SK-N-SH (cell line): Measurements from ENCODE around the gene PHKB. TPM values are rescaled to one million over a fixed set of nuclear protein-coding genes. Genes with fewer than 3 reads are reported as not detected.
"Not testable (repeated sequence)": the region's sequence is repeated elsewhere in the genome, so short reads cannot be mapped to it uniquely, and the experiment has no call there.

ENCODE experiments used
- CTCF ChIA-PET: fragments of 300-600, 350-600 bp; formaldehyde crosslinking; extraction: SDS; loops from one replicate; lab custom pipeline; 2021; lab: Yijun Ruan, JAX
- POLR2A ChIA-PET: fragments of 350-600 bp; sonication (Branson Sonifier 250); formaldehyde crosslinking; extraction: SDS; loops from one replicate; lab custom pipeline; 2020; ENCODE audit warnings: antibody characterized with exemption, inconsistent platforms; lab: Yijun Ruan, JAX
- DNase-seq: peaks from one replicate; pipeline ENCODE4 v3.0.0; 2012
- H2AFZ ChIP-seq: fragments of 200-600 bp; sonication (generic); 2 replicates; pipeline ENCODE4 v1.8.1; 2016; ENCODE audit warnings: antibody characterized with exemption, mild to moderate bottlenecking, low read depth
- H3F3A ChIP-seq: fragments of 200-600 bp; sonication (generic); replicated peaks from 2 replicates; pipeline ENCODE3; 2016; ENCODE audit warnings: antibody characterized with exemption, mild to moderate bottlenecking; ENCODE audit not compliant: insufficient read depth
- H3K27ac ChIP-seq, 2 experiments: fragments of 200-500 bp in 1 of 2; fragments of 200-600 bp in 1 of 2; sonication (Bioruptor generic) in 1 of 2; sonication (generic), shearing (Covaris generic) in 1 of 2; 2 replicates each; pipeline versions ENCODE4 v1.5.1 to v1.6.1; 2014 to 2016; ENCODE audit warnings: low read depth in 2 of 2, inconsistent platforms in 1 of 2, low read length in 1 of 2, mild to moderate bottlenecking in 1 of 2, mixed read lengths in 1 of 2
- H3K27me3 ChIP-seq: fragments of 200-600 bp; sonication (generic), shearing (Covaris generic); 2 replicates; pipeline ENCODE4 v1.6.1; 2016; ENCODE audit warnings: mixed run types; ENCODE audit not compliant: insufficient read depth
- H3K36me3 ChIP-seq, 2 experiments: fragments of 200-500 bp in 1 of 2; fragments of 200-600 bp in 1 of 2; sonication (Bioruptor generic) in 1 of 2; sonication (generic) in 1 of 2; replicated peaks in 1 of 2; 2 replicates each; pipeline versions ENCODE3 to v1.5.1; 2014 to 2016; ENCODE audit warnings: low read length in 1 of 2, mild to moderate bottlenecking in 1 of 2; ENCODE audit not compliant: insufficient read depth in 2 of 2, control insufficient read depth in 1 of 2
- H3K4me1 ChIP-seq, 2 experiments: fragments of 200-500 bp in 1 of 2; fragments of 200-600 bp in 1 of 2; sonication (Bioruptor generic) in 1 of 2; sonication (generic), shearing (Covaris generic) in 1 of 2; 2 replicates each; pipeline versions ENCODE4 v1.5.1 to v1.6.1; 2014 to 2016; ENCODE audit warnings: low read depth in 1 of 2, low read length in 1 of 2, mixed run types in 1 of 2; ENCODE audit not compliant: insufficient read depth in 2 of 2, control insufficient read depth in 1 of 2
- H3K4me2 ChIP-seq: fragments of 200-600 bp; sonication (generic), shearing (Covaris generic); 2 replicates; pipeline ENCODE4 v1.6.1; 2017; ENCODE audit warnings: mixed run types
- H3K4me3 ChIP-seq, 2 experiments: fragments of 200-500 bp in 1 of 2; fragments of 200-600 bp in 1 of 2; sonication (Bioruptor generic) in 1 of 2; sonication (generic), shearing (Covaris generic) in 1 of 2; 2 replicates each; pipeline versions ENCODE4 v1.5.1 to v1.8.1; 2014 to 2016; ENCODE audit warnings: low read depth in 2 of 2, inconsistent platforms in 1 of 2, low read length in 1 of 2, mild to moderate bottlenecking in 1 of 2, mixed read lengths in 1 of 2, moderate library complexity in 1 of 2
- H3K79me2 ChIP-seq: fragments of 200-600 bp; sonication (generic); 2 replicates; pipeline ENCODE4 v1.8.1; 2017; ENCODE audit warnings: mild to moderate bottlenecking; ENCODE audit not compliant: insufficient read depth
- H3K9ac ChIP-seq: fragments of 200-600 bp; sonication (generic); 2 replicates; pipeline ENCODE4 v1.6.1; 2017; ENCODE audit warnings: mixed run types
- H3K9me2 ChIP-seq: fragments of 200-600 bp; sonication (generic); 2 replicates; pipeline ENCODE4 v1.6.1; 2017; ENCODE audit warnings: mixed run types
- H3K9me3 ChIP-seq: fragments of 200-600 bp; sonication (generic); 2 replicates; pipeline ENCODE4 v1.6.1; 2017; ENCODE audit warnings: mixed run types, mild to moderate bottlenecking, moderate library complexity
- H4K20me1 ChIP-seq: fragments of 200-600 bp; sonication (generic); 2 replicates; pipeline ENCODE4 v1.6.1; 2017; ENCODE audit warnings: mild to moderate bottlenecking, mixed run types; ENCODE audit not compliant: insufficient read depth
- CTCF ChIP-seq: fragments of 200-600 bp; sonication (generic); IDR thresholded peaks from 2 replicates; pipeline ENCODE4 v1.6.1; 2017; ENCODE audit warnings: antibody characterized with exemption, mild to moderate bottlenecking, moderate library complexity
- EP300 ChIP-seq, 2 experiments: IDR thresholded peaks; 2 replicates each; pipeline versions ENCODE4 v1.4.0 to v1.6.1; 2012; ENCODE audit warnings: borderline replicate concordance in 1 of 2, low read depth in 1 of 2, low read length in 1 of 2
- GABPA ChIP-seq: IDR thresholded peaks from 2 replicates; pipeline ENCODE4 v1.4.0; 2012; ENCODE audit warnings: low read depth, mild to moderate bottlenecking
- GATA2 ChIP-seq: sonication (generic); formaldehyde crosslinking; IDR thresholded peaks from 2 replicates; pipeline ENCODE4 v1.5.0; 2020; ENCODE audit warnings: mild to moderate bottlenecking, missing genetic modification reagents
- IRF3 ChIP-seq: fragments of 150-350 bp; IDR thresholded peaks from 2 replicates; pipeline ENCODE4 v1.6.1; 2016; ENCODE audit warnings: mild to moderate bottlenecking, low read depth, low read length
- MXI1 ChIP-seq: IDR thresholded peaks from 2 replicates; pipeline ENCODE4 v1.6.1; 2012; ENCODE audit warnings: mild to moderate bottlenecking, low read depth, low read length, improper control_type of control experiment
- NFIC ChIP-seq: IDR thresholded peaks from 2 replicates; pipeline ENCODE4 v1.4.0; 2012; ENCODE audit warnings: borderline replicate concordance
- RCOR1 ChIP-seq: fragments of 150-350 bp; IDR thresholded peaks from 2 replicates; pipeline ENCODE4 v1.6.1; 2017; ENCODE audit warnings: antibody characterized with exemption, low read length
- TEAD4 ChIP-seq: IDR thresholded peaks from 2 replicates; pipeline ENCODE4 v1.4.0; 2012; ENCODE audit warnings: mild to moderate bottlenecking, borderline replicate concordance; ENCODE audit not compliant: insufficient read depth
- USF2 ChIP-seq: fragments of 150-350 bp; IDR thresholded peaks from 2 replicates; pipeline ENCODE4 v1.6.1; 2017; ENCODE audit warnings: antibody characterized with exemption, low read length, low read depth, borderline replicate concordance
- ZBTB33 ChIP-seq: IDR thresholded peaks from 2 replicates; pipeline ENCODE4 v1.4.0; 2012; ENCODE audit warnings: low read depth, borderline replicate concordance
- WGBS: methylation state at CpG from one replicate; pipeline ENCODE4 v1.1.6; 2017; ENCODE audit warnings: low lambda C conversion rate; 5-methylcytosine and 5-hydroxymethylcytosine counted together
- polyA plus RNA-seq, 3 experiments: library from polyadenylated mRNA; depleted of rRNA; stranded (reverse); fragments of >200 nt; gene quantifications; 2 replicates each; pipeline ENCODE4 v1.2.3, GENCODE V29; 2012

The PHKB gene
- polyA plus RNA-seq, 1 of the 3 experiments (the other 2 are of a cell fraction) = 20.8 TPM

GRCh38 chr16:47676635-47677177 lies 215.6 kb downstream of the PHKB start:
- Histone ChIP-seq H3K9ac (no peak overlapping the region), H3K36me3 (peaks cover 5 to 8% of the 10 kb centered on the region in 2 experiments), H3K4me3 (no peak overlapping the region), H3K9me2 (no peaks in the 10 kb centered on the region), H2AFZ (no peak overlapping the region), H3K79me2 (no peaks in the 10 kb centered on the region), H3K4me1 (no peaks in the 10 kb centered on the region), H3K9me3 (no peaks in the 10 kb centered on the region), H3K27ac (peak overlapping the region in 1 of 2 experiments; percentile 64; a peak in 2 of 4 replicates), H3K4me2 (no peak overlapping the region), H4K20me1 (no peaks in the 10 kb centered on the region), H3K27me3 (no peaks in the 10 kb centered on the region), H3F3A (no peaks in the 10 kb centered on the region)
- ChIA-PET CTCF (interaction anchor here (0.5 kb wide), 1 partner anchor 147 kb away, joined by 3 read pairs; no protein-coding TSS in a partner anchor), POLR2A (no interaction called here)
- TF ChIP-seq GABPA (no peak), IRF3 (no peak), TEAD4 (no peak), MXI1 (no peak), EP300 (IDR thresholded peaks at IDR 0.05; ENCODE audit: borderline replicate concordance in 1 of 2, low read depth in 1 of 2, low read length in 1 of 2) (peak in 1 of 2 experiments; percentile 22; a peak in 1 of 4 replicates), ZBTB33 (no peak), RCOR1 (no peak), CTCF (no peak), USF2 (no peak), GATA2 (CRISPR knock-in tag) (peak; percentile 81), NFIC (no peak)
- DNase-seq = peak; percentile 20
- WGBS = 48% methylated on average over 4 of the region's 4 CpGs

GRCh38 chr16:47681571-47681970 lies 220.4 kb downstream of the PHKB start:
- not testable (repeated sequence) for H3K9ac ChIP-seq

More at GRCh38 chr16:47681571-47681970, 220.4 kb downstream of the PHKB start:
- DNase-seq, H3K27ac ChIP-seq, H3K36me3 ChIP-seq, H2AFZ ChIP-seq, POLR2A ChIA-PET, H3K79me2 ChIP-seq, H4K20me1 ChIP-seq, H3K4me3 ChIP-seq, H3K4me1 ChIP-seq, H3K9me3 ChIP-seq, H3K27me3 ChIP-seq, H3K4me2 ChIP-seq, H3F3A ChIP-seq, H3K9me2 ChIP-seq: not testable (repeated sequence)
- CTCF ChIA-PET = interaction anchor here (0.6 to 1.0 kb wide), 2 partner anchors 27 to 46 kb away, joined by 3 read pairs; no protein-coding TSS in a partner anchor
- 73% methylated on average over 3 of the region's 3 CpGs for WGBS
